Measurements from ENCODE around the gene KIAA1210. TPM values are rescaled to one million over a fixed set of nuclear protein-coding genes. Genes with fewer than 3 reads are reported as not detected.

KIAA1210 gene
- total RNA-seq, 1 experiment from 2014 or later = not detected

DNA sequence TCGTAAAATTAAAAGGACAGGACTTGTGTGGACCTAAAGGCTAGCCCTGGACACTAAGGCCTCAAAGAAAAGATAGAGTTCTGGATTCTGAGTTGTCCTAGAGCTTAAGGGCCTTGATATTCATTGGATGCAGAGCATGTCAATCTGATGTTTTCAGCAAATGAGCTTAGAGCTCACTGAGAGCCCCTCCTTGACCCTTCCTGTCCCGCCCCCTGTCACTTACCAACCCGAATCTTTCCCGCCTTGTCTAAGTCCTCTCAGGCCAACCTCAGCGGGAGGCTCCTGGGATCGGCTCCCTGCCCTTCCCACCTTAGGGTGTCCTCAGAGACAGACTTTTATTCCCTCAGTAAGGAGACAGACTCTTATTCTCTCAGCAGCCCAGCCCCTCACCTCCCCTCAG lies 54.9 kb downstream of the KIAA1210 start, which contains the start of gene CT47C1:
TSS of gene CT47C1 (plus strand) at position 250 of the 400 bp plus-strand sequence. CDS start 233 bp downstream, outside the sequence.
- peaks cover 5% of the 10 kb centered on the region; the same call in 1 of the 2 replicates for H3K27me3 ChIP-seq (ENCODE audit: insufficient read depth, low read depth)
- H3F3A ChIP-seq (ENCODE audit: insufficient read depth, low read depth) = no peaks in the 10 kb centered on the region
- intact Hi-C loops (cut with micrococcal nuclease; ENCODE audit: unreplicated experiment) = no loop called here
- no peak within 1 kb of the TSS for H3K4me2 ChIP-seq
- no peaks in the 10 kb centered on the region for H3K9me3 ChIP-seq (ENCODE audit: insufficient read depth, low read depth)
- H3K36me3 ChIP-seq (ENCODE audit: low read depth) = no peaks in the 10 kb centered on the region
- TF ChIP-seq, protein P1, sequence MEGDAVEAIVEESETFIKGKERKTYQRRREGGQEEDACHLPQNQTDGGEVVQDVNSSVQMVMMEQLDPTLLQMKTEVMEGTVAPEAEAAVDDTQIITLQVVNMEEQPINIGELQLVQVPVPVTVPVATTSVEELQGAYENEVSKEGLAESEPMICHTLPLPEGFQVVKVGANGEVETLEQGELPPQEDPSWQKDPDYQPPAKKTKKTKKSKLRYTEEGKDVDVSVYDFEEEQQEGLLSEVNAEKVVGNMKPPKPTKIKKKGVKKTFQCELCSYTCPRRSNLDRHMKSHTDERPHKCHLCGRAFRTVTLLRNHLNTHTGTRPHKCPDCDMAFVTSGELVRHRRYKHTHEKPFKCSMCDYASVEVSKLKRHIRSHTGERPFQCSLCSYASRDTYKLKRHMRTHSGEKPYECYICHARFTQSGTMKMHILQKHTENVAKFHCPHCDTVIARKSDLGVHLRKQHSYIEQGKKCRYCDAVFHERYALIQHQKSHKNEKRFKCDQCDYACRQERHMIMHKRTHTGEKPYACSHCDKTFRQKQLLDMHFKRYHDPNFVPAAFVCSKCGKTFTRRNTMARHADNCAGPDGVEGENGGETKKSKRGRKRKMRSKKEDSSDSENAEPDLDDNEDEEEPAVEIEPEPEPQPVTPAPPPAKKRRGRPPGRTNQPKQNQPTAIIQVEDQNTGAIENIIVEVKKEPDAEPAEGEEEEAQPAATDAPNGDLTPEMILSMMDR (conservative IDR thresholded peaks at IDR 0.05) = no peak
- no peak for TF ChIP-seq EZH2 (IDR thresholded peaks at IDR 0.05; ENCODE audit: low read depth)
- no peaks in the 10 kb centered on the region for H3K9me2 ChIP-seq (ENCODE audit: insufficient read depth)
- no peaks in the 10 kb centered on the region for H4K20me1 ChIP-seq (ENCODE audit: insufficient read depth)
- no peaks in the 10 kb centered on the region for H3K79me2 ChIP-seq (ENCODE audit: low read depth)
- no peaks in the 10 kb centered on the region for H3K4me1 ChIP-seq (replicated peaks; ENCODE audit: insufficient read depth)
- POLR2A ChIA-PET (ENCODE audit: unreplicated experiment) = no interaction called here
- CTCF ChIA-PET = no interaction called here
- no peak within 1 kb of the TSS for H2AFZ ChIP-seq
- no peak within 1 kb of the TSS for H3K27ac ChIP-seq
- BruUV-seq (replicated peaks) = no TSS peak
- H3K4me3 ChIP-seq = no peak within 1 kb of the TSS
- DNase-seq = no peak

DNA sequence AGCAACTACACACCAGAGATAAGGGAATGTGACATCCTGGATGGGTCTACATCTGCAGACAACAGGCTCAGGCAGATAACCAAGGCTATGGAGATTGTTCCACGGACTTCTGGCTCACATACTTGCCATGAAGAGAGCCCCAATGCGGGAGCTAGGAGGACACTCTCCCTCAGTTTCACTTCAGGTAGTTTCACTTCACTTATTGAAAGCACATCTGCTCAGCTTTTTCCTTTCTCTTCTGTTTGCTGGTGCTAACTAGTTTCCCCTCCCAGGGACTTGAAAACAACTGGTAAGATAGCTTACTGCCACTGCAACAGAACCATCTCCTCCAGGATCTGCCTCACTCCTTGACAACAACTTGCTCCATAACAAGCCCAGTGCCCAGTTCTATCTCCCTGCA lies 56.2 kb downstream of the KIAA1210 start:
- no peak overlapping the region for H3K4me3 ChIP-seq
- ChIA-PET POLR2A (ENCODE audit: unreplicated experiment) (no interaction called here), CTCF (interaction anchor here (0.6 to 1.1 kb wide), 2 partner anchors 10 to 232 kb away, joined by 3 to 6 read pairs; no protein-coding TSS in a partner anchor)
- H3K27ac ChIP-seq = no peak overlapping the region
- H3K4me2 ChIP-seq = no peak overlapping the region
- H3K9me2 ChIP-seq (ENCODE audit: insufficient read depth) = no peaks in the 10 kb centered on the region
- no peak overlapping the region for H2AFZ ChIP-seq
- TF ChIP-seq, protein P1 (conservative IDR thresholded peaks at IDR 0.05) = no peak
- TF ChIP-seq EZH2 (IDR thresholded peaks at IDR 0.05; ENCODE audit: low read depth) = no peak
- no peaks in the 10 kb centered on the region for H4K20me1 ChIP-seq (ENCODE audit: insufficient read depth)
- H3F3A ChIP-seq (ENCODE audit: insufficient read depth, low read depth) = no peaks in the 10 kb centered on the region
- no peaks in the 10 kb centered on the region for H3K9me3 ChIP-seq (ENCODE audit: insufficient read depth, low read depth)
- no peaks in the 10 kb centered on the region for H3K4me1 ChIP-seq (replicated peaks; ENCODE audit: insufficient read depth)
- intact Hi-C loops (cut with micrococcal nuclease; ENCODE audit: unreplicated experiment) = no loop called here
- no TSS peak for BruUV-seq (replicated peaks)
- peaks cover 5% of the 10 kb centered on the region; the same call in 1 of the 2 replicates for H3K27me3 ChIP-seq (ENCODE audit: insufficient read depth, low read depth)
- H3K79me2 ChIP-seq (ENCODE audit: low read depth) = no peaks in the 10 kb centered on the region
- DNase-seq = no peak
- H3K36me3 ChIP-seq (ENCODE audit: low read depth) = no peaks in the 10 kb centered on the region

DNA sequence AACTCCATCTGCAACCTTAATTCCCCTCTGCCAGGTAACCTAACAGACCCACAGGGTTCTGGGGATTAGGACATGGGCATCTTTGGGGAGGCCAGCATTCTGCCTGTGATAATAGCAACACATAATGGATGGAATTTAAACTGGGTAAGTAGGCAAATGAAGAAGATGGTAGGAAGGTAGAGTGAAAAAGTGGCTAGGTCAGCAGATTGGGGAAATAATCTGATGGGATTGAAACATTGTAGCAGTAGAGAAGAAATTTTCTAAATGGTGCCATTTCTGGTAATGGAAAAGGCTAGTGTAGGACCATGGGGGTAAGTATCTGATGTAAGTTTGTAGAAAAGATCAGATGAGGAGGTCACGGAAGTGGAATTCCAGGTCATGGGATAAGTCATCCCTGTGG lies 57.9 kb downstream of the KIAA1210 start:
- Histone ChIP-seq H3K4me2 (no peak overlapping the region), H3K4me1 (replicated peaks; ENCODE audit: insufficient read depth) (no peaks in the 10 kb centered on the region), H3K79me2 (ENCODE audit: low read depth) (no peaks in the 10 kb centered on the region), H3K9me2 (ENCODE audit: insufficient read depth) (no peaks in the 10 kb centered on the region), H3K36me3 (ENCODE audit: low read depth) (no peaks in the 10 kb centered on the region), H3F3A (ENCODE audit: insufficient read depth, low read depth) (no peaks in the 10 kb centered on the region), H3K27ac (no peak overlapping the region), H2AFZ (no peak overlapping the region), H3K4me3 (no peak overlapping the region), H3K27me3 (ENCODE audit: insufficient read depth, low read depth) (peaks cover 5% of the 10 kb centered on the region; the same call in 1 of the 2 replicates), H4K20me1 (ENCODE audit: insufficient read depth) (no peaks in the 10 kb centered on the region), H3K9me3 (ENCODE audit: insufficient read depth, low read depth) (no peaks in the 10 kb centered on the region)
- intact Hi-C loops (cut with micrococcal nuclease; ENCODE audit: unreplicated experiment) = loop anchor here (10.0 kb wide), 1 partner anchor 615 kb away; no protein-coding TSS in a partner anchor
- DNase-seq = no peak
- BruUV-seq (replicated peaks) = no TSS peak
- CTCF ChIA-PET = no interaction called here
- POLR2A ChIA-PET (ENCODE audit: unreplicated experiment) = no interaction called here
- no peak for TF ChIP-seq EZH2 (IDR thresholded peaks at IDR 0.05; ENCODE audit: low read depth)

DNA sequence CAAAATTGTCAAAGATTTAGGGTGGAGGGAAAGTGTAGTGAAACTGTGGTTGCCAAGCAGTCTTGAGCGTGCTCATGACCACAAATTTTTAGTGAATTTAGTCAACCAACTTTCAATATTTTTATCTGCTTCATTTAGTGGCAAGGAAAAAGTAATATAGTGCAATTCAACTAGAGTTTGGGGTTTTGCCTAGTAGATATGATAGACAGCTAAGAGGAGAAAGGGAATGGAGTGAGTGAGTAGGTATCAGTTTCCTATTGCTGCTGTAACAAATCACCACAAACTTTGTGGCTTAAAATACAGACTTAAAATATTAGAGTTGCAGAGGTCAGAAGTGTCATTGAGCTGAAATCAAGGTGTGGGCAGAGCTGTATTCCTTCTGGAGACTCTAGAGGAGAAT lies 58.5 kb downstream of the KIAA1210 start:
- no peak overlapping the region for H3K27ac ChIP-seq
- H3K36me3 ChIP-seq (ENCODE audit: low read depth) = no peaks in the 10 kb centered on the region
- TF ChIP-seq, protein P1 (conservative IDR thresholded peaks at IDR 0.05) = no peak
- TF ChIP-seq EZH2 (IDR thresholded peaks at IDR 0.05; ENCODE audit: low read depth) = no peak
- intact Hi-C loops (cut with micrococcal nuclease; ENCODE audit: unreplicated experiment) = loop anchor here (10.0 kb wide), 1 partner anchor 614 kb away; no protein-coding TSS in a partner anchor
- no peaks in the 10 kb centered on the region for H3K79me2 ChIP-seq (ENCODE audit: low read depth)
- DNase-seq = no peak
- POLR2A ChIA-PET (ENCODE audit: unreplicated experiment) = no interaction called here
- no peaks in the 10 kb centered on the region for H4K20me1 ChIP-seq (ENCODE audit: insufficient read depth)
- no peak overlapping the region for H3K4me2 ChIP-seq
- no peaks in the 10 kb centered on the region for H3K4me1 ChIP-seq (replicated peaks; ENCODE audit: insufficient read depth)
- no peaks in the 10 kb centered on the region for H3K9me2 ChIP-seq (ENCODE audit: insufficient read depth)
- peaks cover 5% of the 10 kb centered on the region; the same call in 1 of the 2 replicates for H3K27me3 ChIP-seq (ENCODE audit: insufficient read depth, low read depth)
- H3F3A ChIP-seq (ENCODE audit: insufficient read depth, low read depth) = no peaks in the 10 kb centered on the region
- H2AFZ ChIP-seq = no peak overlapping the region
- H3K9me3 ChIP-seq (ENCODE audit: insufficient read depth, low read depth) = no peaks in the 10 kb centered on the region
- no TSS peak for BruUV-seq (replicated peaks)
- no peak overlapping the region for H3K4me3 ChIP-seq
- CTCF ChIA-PET = no interaction called here

All from PC-9 (cell line).